ENCODE measurements around the gene SLC12A2.

GRCh38 chr5:128143911-128144310, 60.3 kb downstream of the SLC12A2 start:
- TF ChIP-seq CTCF (conservative IDR thresholded peaks at IDR 0.05 in 1 of 2, IDR thresholded peaks at IDR 0.05 in 1 of 2; ENCODE audit: low read depth in 1 of 2, low read length in 2 of 2) = no peak
- TF ChIP-seq EZH2 (IDR thresholded peaks at IDR 0.05; ENCODE audit: low read length, missing control alignments) = no peak
